H1 (cell line): ENCODE data around the gene ELFN2. TPM values are rescaled to one million over a fixed set of nuclear protein-coding genes. Genes with fewer than 3 reads are reported as not detected.

ENCODE experiments used
- CTCF ChIA-PET: fragments of 300-600 bp; sonication (Branson Sonifier 250); formaldehyde crosslinking; loops from one replicate; lab custom pipeline; 2021; ENCODE audit not compliant: partially characterized antibody; lab: Charles Lee
- POLR2A ChIA-PET: fragments of 300-600 bp; sonication (Branson Sonifier 250); formaldehyde crosslinking; loops from one replicate; lab custom pipeline; 2021; ENCODE audit warnings: inconsistent platforms; ENCODE audit not compliant: partially characterized antibody; lab: Charles Lee
- DNase-seq, 2 experiments: peaks; one replicate each; pipeline versions ENCODE4 v3.0.0 to v3.0.0-alpha.2; 2010 to 2022; ENCODE audit warnings: low spot score in 2 of 2, low read depth in 1 of 2, mixed read lengths in 1 of 2
- FAIRE-seq: peaks from 2 replicates; lab custom pipeline; 2011; peaks lifted over from hg19 to GRCh38; lab: Jason Lieb, UNC
- H2AFZ ChIP-seq: 2 replicates; pipeline ENCODE4 v1.8.1; 2012; ENCODE audit warnings: low read length, inconsistent platforms
- H2AK5ac ChIP-seq: 2 replicates; pipeline ENCODE4 v1.6.1; 2013; ENCODE audit warnings: low read depth, low read length
- H2BK120ac ChIP-seq: replicated peaks from 2 replicates; pipeline ENCODE3; 2013; ENCODE audit warnings: low read depth, low read length, inconsistent platforms
- H2BK12ac ChIP-seq: 2 replicates; pipeline ENCODE4 v1.6.1; 2013; ENCODE audit warnings: low read depth, low read length
- H2BK15ac ChIP-seq: 2 replicates; pipeline ENCODE4 v1.6.1; 2013; ENCODE audit warnings: low read length
- H2BK20ac ChIP-seq: 2 replicates; pipeline ENCODE4 v1.6.1; 2013; ENCODE audit warnings: low read length
- H2BK5ac ChIP-seq: 2 replicates; pipeline ENCODE4 v1.6.1; 2013; ENCODE audit warnings: low read depth, low read length
- H3K14ac ChIP-seq: 2 replicates; pipeline ENCODE4 v1.6.1; 2013; ENCODE audit warnings: inconsistent platforms; ENCODE audit not compliant: insufficient read length
- H3K18ac ChIP-seq: 2 replicates; pipeline ENCODE4 v1.6.1; 2013; ENCODE audit warnings: low read length; ENCODE audit errors: extremely low read depth
- H3K23ac ChIP-seq: 2 replicates; pipeline ENCODE4 v1.6.1; 2013; ENCODE audit warnings: inconsistent platforms; ENCODE audit not compliant: insufficient read length
- H3K23me2 ChIP-seq: 2 replicates; pipeline ENCODE4 v1.6.1; 2013; ENCODE audit warnings: low read depth, low read length
- H3K27ac ChIP-seq: 2 replicates; pipeline ENCODE4 v1.6.1; 2011; ENCODE audit warnings: low read depth, low read length, inconsistent platforms
- H3K27me3 ChIP-seq, 4 experiments: replicated peaks in 1 of 4; 1 replicate in 1 of 4; 2 replicates in 3 of 4; pipeline versions ENCODE4 v1.6.1 to v1.8.1; 2011 to 2013; ENCODE audit warnings: low read length in 3 of 4, mild to moderate bottlenecking in 3 of 4, inconsistent platforms in 2 of 4, mixed read lengths in 2 of 4, moderate library complexity in 1 of 4; ENCODE audit not compliant: control insufficient read depth in 3 of 4, insufficient read depth in 3 of 4; ENCODE audit errors: extremely low read depth in 1 of 4
- H3K36me3 ChIP-seq, 4 experiments: 2 replicates each; pipeline versions ENCODE4 v1.6.1 to v1.8.1; 2011 to 2013; ENCODE audit warnings: mild to moderate bottlenecking in 4 of 4, low read length in 3 of 4, moderate library complexity in 2 of 4, control low read depth in 1 of 4, inconsistent platforms in 1 of 4; ENCODE audit not compliant: insufficient read depth in 4 of 4, control insufficient read depth in 2 of 4
- H3K4ac ChIP-seq: replicated peaks from 2 replicates; pipeline ENCODE3; 2013; ENCODE audit warnings: low read length, low read depth, mixed read lengths, inconsistent platforms; ENCODE audit not compliant: insufficient read length
- H3K4me1 ChIP-seq, 4 experiments: replicated peaks in 1 of 4; 1 replicate in 1 of 4; 2 replicates in 3 of 4; pipeline versions ENCODE4 v1.6.1 to v1.8.1; 2011 to 2013; ENCODE audit warnings: low read length in 3 of 4, inconsistent platforms in 2 of 4, mixed read lengths in 1 of 4; ENCODE audit not compliant: insufficient read depth in 4 of 4, control insufficient read depth in 3 of 4
- H3K4me2 ChIP-seq, 2 experiments: 2 replicates each; pipeline versions ENCODE4 v1.6.1 to v1.8.1; 2011 to 2013; ENCODE audit warnings: low read depth in 2 of 2, low read length in 2 of 2, control low read depth in 1 of 2, inconsistent platforms in 1 of 2, mild to moderate bottlenecking in 1 of 2; ENCODE audit not compliant: insufficient read depth in 1 of 2
- H3K4me3 ChIP-seq, 4 experiments: fragments of 200-600, 300-600 bp in 1 of 4; sonication (generic), shearing (Covaris generic), sonication (Bioruptor Twin) in 1 of 4; 2 replicates each; pipeline versions ENCODE4 v1.5.1 to v1.8.1; 2011 to 2016; ENCODE audit warnings: low read length in 4 of 4, low read depth in 3 of 4, control low read depth in 2 of 4, inconsistent platforms in 2 of 4, mild to moderate bottlenecking in 2 of 4, mixed read lengths in 1 of 4, moderate library complexity in 1 of 4; ENCODE audit not compliant: insufficient read depth in 2 of 4; ENCODE audit errors: extremely low read depth in 1 of 4
- H3K56ac ChIP-seq: replicated peaks from 2 replicates; pipeline ENCODE3; 2013; ENCODE audit warnings: low read depth, mild to moderate bottlenecking, mixed read lengths, low read length, inconsistent platforms; ENCODE audit not compliant: insufficient read length
- H3K79me1 ChIP-seq: 2 replicates; pipeline ENCODE4 v1.6.1; 2013; ENCODE audit warnings: low read depth, low read length, control low read depth
- H3K79me2 ChIP-seq, 2 experiments: 2 replicates each; pipeline versions ENCODE4 v1.6.1 to v1.8.1; 2012 to 2013; ENCODE audit warnings: low read length in 2 of 2, mild to moderate bottlenecking in 2 of 2, inconsistent platforms in 1 of 2; ENCODE audit not compliant: insufficient read depth in 2 of 2, control insufficient read depth in 1 of 2
- H3K9ac ChIP-seq, 4 experiments: replicated peaks in 1 of 4; 1 replicate in 1 of 4; 2 replicates in 3 of 4; pipeline versions ENCODE4 v1.6.1 to v1.8.1; 2011 to 2013; ENCODE audit warnings: low read depth in 3 of 4, low read length in 3 of 4, control low read depth in 2 of 4, mild to moderate bottlenecking in 2 of 4, moderate library complexity in 2 of 4, inconsistent platforms in 1 of 4; ENCODE audit errors: extremely low read depth in 1 of 4
- H3K9me3 ChIP-seq, 2 experiments: 2 replicates each; pipeline versions ENCODE4 v1.6.1 to v1.8.1; 2012 to 2013; ENCODE audit warnings: mild to moderate bottlenecking in 2 of 2, moderate library complexity in 2 of 2, control low read depth in 1 of 2, inconsistent platforms in 1 of 2, low read depth in 1 of 2, low read length in 1 of 2, mixed read lengths in 1 of 2; ENCODE audit not compliant: insufficient read depth in 2 of 2
- H4K20me1 ChIP-seq, 2 experiments: replicated peaks in 1 of 2; 2 replicates each; pipeline versions ENCODE3 to v1.8.1; 2011 to 2013; ENCODE audit warnings: inconsistent platforms in 2 of 2, low read length in 2 of 2, mild to moderate bottlenecking in 1 of 2; ENCODE audit not compliant: insufficient read depth in 2 of 2, control insufficient read depth in 1 of 2
- H4K5ac ChIP-seq: 2 replicates; pipeline ENCODE4 v1.6.1; 2013; ENCODE audit warnings: low read length, low read depth, mixed read lengths, inconsistent platforms; ENCODE audit not compliant: insufficient read length
- H4K8ac ChIP-seq: 2 replicates; pipeline ENCODE4 v1.8.0; 2013; ENCODE audit warnings: mild to moderate bottlenecking, moderate library complexity, low read length, inconsistent platforms; ENCODE audit not compliant: insufficient read depth; ENCODE audit errors: extremely low read depth
- H4K91ac ChIP-seq: replicated peaks from 2 replicates; pipeline ENCODE3; 2013; ENCODE audit warnings: low read length, mixed read lengths, inconsistent platforms; ENCODE audit not compliant: insufficient read length
- EZH2 ChIP-seq: fragments of 200-600 bp; sonication (generic); IDR thresholded peaks from 2 replicates; pipeline ENCODE4 v1.7.1; 2012; ENCODE audit warnings: low read depth, mild to moderate bottlenecking, moderate library complexity, low read length, inconsistent platforms; ENCODE audit not compliant: severe bottlenecking
- RFX5 ChIP-seq: IDR thresholded peaks from 2 replicates; pipeline ENCODE4 v1.6.1; 2011; ENCODE audit warnings: low read depth, low read length, improper control_type of control experiment, borderline replicate concordance
- SIRT6 ChIP-seq: IDR thresholded peaks from one replicate; pipeline ENCODE4 v1.7.1; 2012; ENCODE audit warnings: low read length, inconsistent platforms
- WGBS, 2 experiments: shearing (Covaris generic) in 1 of 2; methylation state at CpG; one replicate each; pipeline versions ENCODE4 v1.1.6 to v1.1.7; 2013 to 2015; ENCODE audit warnings: low lambda C conversion rate in 2 of 2, mixed read lengths in 2 of 2, inconsistent platforms in 1 of 2, low coverage in 1 of 2, missing lambda C conversion rate in 1 of 2; ENCODE audit not compliant: insufficient replicate concordance in 2 of 2, insufficient coverage in 1 of 2, insufficient read length in 1 of 2; ENCODE audit errors: extremely low coverage in 1 of 2, missing lambda C conversion rate in 1 of 2; 5-methylcytosine and 5-hydroxymethylcytosine counted together
- polyA plus RNA-seq, 7 experiments: library from polyadenylated mRNA; depleted of rRNA in 3 of 7; stranded (reverse) in 5 of 7; unstranded in 2 of 7; fragments of >200 nt in 5 of 7; fragments of 200-250 nt in 2 of 7; gene quantifications; 1 replicate in 5 of 7; 2 replicates in 1 of 7; 4 replicates in 1 of 7; pipeline versions ENCODE4 v1.2.1 to v1.2.3, GENCODE V29; 2011 to 2013; ENCODE audit warnings: missing spikeins in 2 of 7, mixed read lengths in 2 of 7
- total RNA-seq: library from RNA; stranded (reverse); fragmentation: NEBNext Ultra II Directional; extraction: Animal tissue kit (Norgen Biotek cat#: 25700); gene quantifications from 2 replicates; pipeline ENCODE4 v1.2.1, GENCODE V29; 2021
- TF ChIP-seq, protein P1 (sequence below): IDR thresholded peaks from 2 replicates; pipeline ENCODE4 v1.6.1; 2011; ENCODE audit warnings: low read length, improper control_type of control experiment

Gene ELFN2
- total and polyA plus RNA-seq, 2 of the 8 experiments (the other 6 are each of a cell fraction or from before 2014, with no cell fraction given), result 0.63 to 0.88 TPM

DNA sequence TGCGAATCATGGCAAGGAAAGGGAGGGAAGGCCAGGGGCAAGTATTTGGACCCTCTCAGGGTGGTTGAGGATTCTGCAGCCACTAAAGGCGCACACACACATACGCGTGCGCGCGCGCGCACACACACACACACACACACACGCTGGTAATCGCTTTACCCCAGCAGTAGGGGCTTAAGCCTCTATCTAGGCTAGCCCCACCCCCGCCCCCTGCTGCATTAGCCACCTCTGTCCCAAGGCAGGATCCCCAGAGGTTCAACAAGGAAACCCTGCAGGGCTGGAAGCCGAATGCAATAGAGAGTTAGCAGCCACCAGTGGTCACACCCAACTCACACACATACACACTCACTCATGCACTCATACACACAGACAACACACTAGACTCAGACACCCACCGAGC lies 28.6 kb upstream of the ELFN2 start:
- Histone ChIP-seq H3K9me3 (no peaks in the 10 kb centered on the region), H3K23ac (no peak overlapping the region), H2BK12ac (0 out of 2 replicates have a peak overlapping the region, but pooled peaks have one; percentile 3), H4K8ac (no peak overlapping the region), H2AK5ac (no peak overlapping the region), H3K4me2 (no peak overlapping the region), H3K23me2 (no peaks in the 10 kb centered on the region), H4K5ac (no peak overlapping the region), H3K4ac (no peak overlapping the region), H3K79me2 (no peaks in the 10 kb centered on the region), H2BK20ac (no peak overlapping the region), H3K36me3 (no peaks in the 10 kb centered on the region), H4K91ac (no peak overlapping the region), H3K79me1 (no peaks in the 10 kb centered on the region), H3K4me3 (no peak overlapping the region), H3K56ac (no peak overlapping the region), H2BK15ac (no peak overlapping the region), H3K14ac (no peak overlapping the region), H4K20me1 (no peaks in the 10 kb centered on the region), H3K27ac (no peak overlapping the region), H3K4me1 (no peaks in the 10 kb centered on the region; a peak in 2 of 7 replicates), H2BK120ac (no peak overlapping the region), H3K9ac (no peak overlapping the region; a peak in 1 of 7 replicates), H2BK5ac (no peak overlapping the region), H3K27me3 (no peaks in the 10 kb centered on the region), H3K18ac (no peak overlapping the region), H2AFZ (no peak overlapping the region)
- CTCF ChIA-PET, result interaction anchor here (0.5 to 8.2 kb wide), 22 partner anchors 10 to 289 kb away, joined by 3 to 119 read pairs (median 6); partner anchors contain the start of gene MFNG
- FAIRE-seq (no peak), DNase-seq (no peak)
- POLR2A ChIA-PET, result interaction anchor here (0.7 to 1.0 kb wide), 2 partner anchors 28 to 163 kb away, joined by 3 read pairs; no protein-coding TSS in a partner anchor
- WGBS, 2 experiments, result 86% methylated on average over 13 of the region's 14 CpGs; no CpG with 5 or more reads in 1 of the 2 experiments
- no peak for TF ChIP-seq RFX5
- TF ChIP-seq EZH2, result no peak
- TF ChIP-seq, protein P1, sequence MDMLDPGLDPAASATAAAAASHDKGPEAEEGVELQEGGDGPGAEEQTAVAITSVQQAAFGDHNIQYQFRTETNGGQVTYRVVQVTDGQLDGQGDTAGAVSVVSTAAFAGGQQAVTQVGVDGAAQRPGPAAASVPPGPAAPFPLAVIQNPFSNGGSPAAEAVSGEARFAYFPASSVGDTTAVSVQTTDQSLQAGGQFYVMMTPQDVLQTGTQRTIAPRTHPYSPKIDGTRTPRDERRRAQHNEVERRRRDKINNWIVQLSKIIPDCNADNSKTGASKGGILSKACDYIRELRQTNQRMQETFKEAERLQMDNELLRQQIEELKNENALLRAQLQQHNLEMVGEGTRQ, result no peak
- TF ChIP-seq SIRT6, result no peak
